Upper lobe of left lung (tissue), 4 donors: ENCODE results near the gene NKD2.

Experiments used
- POLR2AphosphoS5 ChIP-seq, 2 donors: sonication (generic); formaldehyde crosslinking; IDR thresholded peaks; one replicate each; pipeline ENCODE4 v1.5.1; 2017; ENCODE audit warnings: antibody characterized with exemption in 2 of 2
- TF ChIP-seq, protein P1 (sequence below), 6 experiments: fragments of 450-650 bp in 4 of 6; fragments of 200-600 bp in 2 of 6; sonication (generic) in 2 of 6; IDR thresholded peaks; one replicate each; pipeline ENCODE4 v1.5.1; 2016 to 2019; ENCODE audit warnings: antibody characterized with exemption in 6 of 6

DNA sequence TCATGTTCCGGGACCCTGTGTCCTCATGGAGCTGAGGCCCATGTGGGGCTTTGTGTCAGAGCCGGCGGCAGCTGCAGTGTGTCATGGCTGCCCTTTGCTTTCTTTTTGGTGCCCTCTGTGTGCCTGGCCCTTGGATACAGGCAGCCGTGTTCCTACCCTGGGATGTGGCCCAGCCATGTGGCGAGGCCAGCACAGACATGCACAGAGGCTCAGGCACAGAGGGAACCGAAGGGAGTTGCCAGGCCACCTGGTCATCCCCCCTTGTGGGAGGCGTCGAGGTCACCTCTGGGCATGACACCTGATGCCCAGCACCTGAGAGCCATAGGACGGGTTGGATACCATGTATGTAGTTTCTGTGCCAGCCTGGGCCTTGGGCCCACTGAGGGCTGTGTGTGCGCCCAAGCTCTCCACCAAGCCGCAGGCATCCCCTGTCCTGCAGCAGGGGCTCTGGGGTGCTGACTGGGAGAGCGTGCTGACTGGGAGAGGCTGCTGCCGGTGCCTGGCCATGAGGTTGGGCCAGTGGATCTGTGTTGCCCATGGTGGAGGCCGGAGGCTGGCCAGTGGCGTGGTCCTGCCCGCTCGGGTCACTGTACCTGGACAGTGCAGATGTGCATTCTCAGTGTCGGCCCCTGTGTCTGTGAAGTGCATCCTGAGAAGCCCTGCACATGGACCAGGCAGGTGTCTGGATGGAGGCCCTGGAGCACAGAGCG, 4.8 kb downstream of the NKD2 start:
- TF ChIP-seq, protein P1, sequence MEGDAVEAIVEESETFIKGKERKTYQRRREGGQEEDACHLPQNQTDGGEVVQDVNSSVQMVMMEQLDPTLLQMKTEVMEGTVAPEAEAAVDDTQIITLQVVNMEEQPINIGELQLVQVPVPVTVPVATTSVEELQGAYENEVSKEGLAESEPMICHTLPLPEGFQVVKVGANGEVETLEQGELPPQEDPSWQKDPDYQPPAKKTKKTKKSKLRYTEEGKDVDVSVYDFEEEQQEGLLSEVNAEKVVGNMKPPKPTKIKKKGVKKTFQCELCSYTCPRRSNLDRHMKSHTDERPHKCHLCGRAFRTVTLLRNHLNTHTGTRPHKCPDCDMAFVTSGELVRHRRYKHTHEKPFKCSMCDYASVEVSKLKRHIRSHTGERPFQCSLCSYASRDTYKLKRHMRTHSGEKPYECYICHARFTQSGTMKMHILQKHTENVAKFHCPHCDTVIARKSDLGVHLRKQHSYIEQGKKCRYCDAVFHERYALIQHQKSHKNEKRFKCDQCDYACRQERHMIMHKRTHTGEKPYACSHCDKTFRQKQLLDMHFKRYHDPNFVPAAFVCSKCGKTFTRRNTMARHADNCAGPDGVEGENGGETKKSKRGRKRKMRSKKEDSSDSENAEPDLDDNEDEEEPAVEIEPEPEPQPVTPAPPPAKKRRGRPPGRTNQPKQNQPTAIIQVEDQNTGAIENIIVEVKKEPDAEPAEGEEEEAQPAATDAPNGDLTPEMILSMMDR (IDR thresholded peaks at IDR 0.05), result no peak
- TF ChIP-seq POLR2AphosphoS5 (IDR thresholded peaks at IDR 0.05), result peak in 1 of 2 donors; percentile 67
